ENCODE data around the gene HCN2.

The HCN2 gene

GRCh38 chr19:573519-573825 is 16.2 kb upstream of the HCN2 start:
- H3K4me3 ChIP-seq (ENCODE audit: low read depth, low read length): peak overlapping the region; percentile 92
- ChIA-PET POLR2A (interaction anchor here (0.6 to 0.7 kb wide), 2 partner anchors 290 to 350 kb away, joined by 4 read pairs; no protein-coding TSS in a partner anchor), CTCF (no interaction called here)
- peaks cover 0 to 23% of the 10 kb centered on the region in 2 experiments; a peak in 2 of 3 replicates for H3K36me3 ChIP-seq (ENCODE audit: control insufficient read depth in 2 of 2, insufficient read depth in 1 of 2, low read length in 2 of 2)
- H3K27ac ChIP-seq (ENCODE audit: extremely low read depth, low read depth, low read length): peak overlapping the region; percentile 91
- TF ChIP-seq GLIS1 (tag by site-specific recombination; IDR thresholded peaks at IDR 0.05): no peak
- TF ChIP-seq ZBTB8A (tag by site-specific recombination; IDR thresholded peaks at IDR 0.05): peak; percentile 1; the same call in 1 of the 2 replicates
- TF ChIP-seq ZNF624 (tag by site-specific recombination; IDR thresholded peaks at IDR 0.05): no peak
- H3K9me3 ChIP-seq (ENCODE audit: control insufficient read depth, insufficient read depth, low read depth, low read length): no peaks in the 10 kb centered on the region
- H3K4me1 ChIP-seq (ENCODE audit: control insufficient read depth, insufficient read depth, low read length): peaks cover 7% of the 10 kb centered on the region

GRCh38 chr19:574658-575526 is 14.8 kb upstream of the HCN2 start:
- Histone ChIP-seq H3K36me3 (ENCODE audit: control insufficient read depth in 2 of 2, insufficient read depth in 1 of 2, low read length in 2 of 2) (peaks cover 0 to 32% of the 10 kb centered on the region in 2 experiments; a peak in 2 of 3 replicates), H3K4me3 (ENCODE audit: low read depth, low read length) (peak overlapping the region; percentile 25), H3K9me3 (ENCODE audit: control insufficient read depth, insufficient read depth, low read depth, low read length) (no peaks in the 10 kb centered on the region), H3K4me1 (ENCODE audit: control insufficient read depth, insufficient read depth, low read length) (peaks cover 7% of the 10 kb centered on the region), H3K27ac (ENCODE audit: extremely low read depth, low read depth, low read length) (peak overlapping the region; percentile 4)
- POLR2A ChIA-PET: interaction anchor here (0.7 to 2.0 kb wide), 9 partner anchors 9 to 200 kb away, joined by 3 to 16 read pairs (median 5); partner anchors contain the start of genes CDC34, FSTL3 and POLRMT
- CTCF ChIA-PET: interaction anchor here (1.0 to 1.6 kb wide), 3 partner anchors 9 to 63 kb away, joined by 3 to 17 read pairs (median 6); no protein-coding TSS in a partner anchor
- TF ChIP-seq TRIM28 (IDR thresholded peaks at IDR 0.05; ENCODE audit: borderline replicate concordance, low read length): no peak
- TF ChIP-seq ZIC2 (tag by site-specific recombination; IDR thresholded peaks at IDR 0.05): peak; percentile 70
- TF ChIP-seq ZNF561 (tag by site-specific recombination; IDR thresholded peaks at IDR 0.05; ENCODE audit: borderline replicate concordance): no peak
- 0 out of 2 replicates have a peak, but pooled peaks have one; percentile 46 for TF ChIP-seq ZBTB10 (tag by site-specific recombination; IDR thresholded peaks at IDR 0.05)
- no peak for TF ChIP-seq ZNF548 (tag by site-specific recombination; IDR thresholded peaks at IDR 0.05)
- no peak for TF ChIP-seq ZNF311 (tag by site-specific recombination; IDR thresholded peaks at IDR 0.05; ENCODE audit: borderline replicate concordance)
- TF ChIP-seq ZFHX2 (tag by site-specific recombination; conservative IDR thresholded peaks at IDR 0.05): peak; percentile 50; the same call in 1 of the 2 replicates
- TF ChIP-seq ZNF645 (tag by site-specific recombination; IDR thresholded peaks at IDR 0.05): no peak
- TF ChIP-seq ZNF449 (tag by site-specific recombination; IDR thresholded peaks at IDR 0.05): peak; percentile 48; the same call in 1 of the 2 replicates
- peak; percentile 35; the same call in 1 of the 2 replicates for TF ChIP-seq EGR2 (tag by site-specific recombination; IDR thresholded peaks at IDR 0.05; ENCODE audit: low read depth)
- TF ChIP-seq PRDM10 (tag by site-specific recombination; IDR thresholded peaks at IDR 0.05): no peak
- TF ChIP-seq ZNF18 (tag by site-specific recombination; IDR thresholded peaks at IDR 0.05): 0 out of 2 replicates have a peak, but pooled peaks have one; percentile 7
- no peak for TF ChIP-seq ZNF510 (tag by site-specific recombination; IDR thresholded peaks at IDR 0.05; ENCODE audit: insufficient replicate concordance)
- no peak for TF ChIP-seq KLF7 (tag by site-specific recombination; IDR thresholded peaks at IDR 0.05; ENCODE audit: borderline replicate concordance)
- no peak for TF ChIP-seq ZNF558 (tag by site-specific recombination; IDR thresholded peaks at IDR 0.05)
- peak; percentile 28; the same call in 1 of the 2 replicates for TF ChIP-seq ZNF341 (tag by site-specific recombination; IDR thresholded peaks at IDR 0.05; ENCODE audit: low read depth)
- no peak for TF ChIP-seq ZNF394 (tag by site-specific recombination; IDR thresholded peaks at IDR 0.05; ENCODE audit: borderline replicate concordance)
